T-helper 1 cell (primary cell): ENCODE data around the gene CCDC134.

Experiments
- DNase-seq, 5 donors: peaks; one replicate each; pipeline ENCODE4 v3.0.0-alpha.2; 2012 to 2020
- total RNA-seq, 4 donors: gene quantifications; one replicate each; lab custom pipeline; 2026; lab: John Stamatoyannopoulos, UW

Gene CCDC134
- total RNA-seq: 25.6 to 46.3 (median 36.7) reads per million in 4 donors

DNA sequence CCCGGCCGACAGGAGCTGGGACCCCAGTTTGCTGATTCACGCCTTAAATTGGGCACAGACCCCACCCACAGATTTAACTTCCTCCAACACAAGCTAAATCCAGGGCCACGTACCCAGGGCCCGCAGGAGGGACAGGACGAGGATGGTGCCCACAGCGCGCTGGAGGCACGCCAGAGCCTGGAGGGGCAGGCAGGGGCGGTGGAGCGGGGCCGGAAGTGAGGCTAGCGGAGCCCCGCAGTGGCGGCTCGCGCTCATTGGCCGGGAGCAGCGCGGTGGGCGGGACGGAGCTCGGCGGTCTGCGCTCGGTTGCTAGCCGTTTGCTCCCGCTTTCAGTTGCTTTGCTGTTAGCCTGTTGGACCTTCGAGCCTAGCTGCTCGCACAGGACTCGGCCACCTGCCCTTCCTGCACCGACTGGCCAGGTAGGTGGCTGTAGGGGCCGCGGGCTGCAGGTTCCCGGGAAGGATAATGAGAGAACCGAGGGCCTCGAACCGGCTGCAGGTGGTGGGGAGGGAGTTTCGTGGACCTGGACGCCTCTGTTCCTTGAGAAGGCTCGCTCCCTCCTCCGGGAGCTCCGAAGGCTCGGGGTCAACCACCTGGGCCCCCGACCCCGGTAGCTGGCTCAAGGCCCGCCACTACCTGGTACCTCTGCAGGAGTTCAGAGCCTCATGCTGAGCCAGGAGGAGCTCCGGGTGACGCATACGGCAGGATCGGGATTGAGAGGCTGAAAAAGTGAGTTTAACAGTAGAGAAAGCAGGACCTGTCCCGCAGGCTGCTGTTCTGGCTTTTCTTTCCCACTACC lies at the start of gene CCDC134:
Gene CCDC134, plus strand, starts transcription at position 332 of the 799 bp plus-strand sequence. CDS start 8,212 bp downstream, outside the sequence.
- DNase-seq: peak; percentile 80 to 92 (median 84)

DNA sequence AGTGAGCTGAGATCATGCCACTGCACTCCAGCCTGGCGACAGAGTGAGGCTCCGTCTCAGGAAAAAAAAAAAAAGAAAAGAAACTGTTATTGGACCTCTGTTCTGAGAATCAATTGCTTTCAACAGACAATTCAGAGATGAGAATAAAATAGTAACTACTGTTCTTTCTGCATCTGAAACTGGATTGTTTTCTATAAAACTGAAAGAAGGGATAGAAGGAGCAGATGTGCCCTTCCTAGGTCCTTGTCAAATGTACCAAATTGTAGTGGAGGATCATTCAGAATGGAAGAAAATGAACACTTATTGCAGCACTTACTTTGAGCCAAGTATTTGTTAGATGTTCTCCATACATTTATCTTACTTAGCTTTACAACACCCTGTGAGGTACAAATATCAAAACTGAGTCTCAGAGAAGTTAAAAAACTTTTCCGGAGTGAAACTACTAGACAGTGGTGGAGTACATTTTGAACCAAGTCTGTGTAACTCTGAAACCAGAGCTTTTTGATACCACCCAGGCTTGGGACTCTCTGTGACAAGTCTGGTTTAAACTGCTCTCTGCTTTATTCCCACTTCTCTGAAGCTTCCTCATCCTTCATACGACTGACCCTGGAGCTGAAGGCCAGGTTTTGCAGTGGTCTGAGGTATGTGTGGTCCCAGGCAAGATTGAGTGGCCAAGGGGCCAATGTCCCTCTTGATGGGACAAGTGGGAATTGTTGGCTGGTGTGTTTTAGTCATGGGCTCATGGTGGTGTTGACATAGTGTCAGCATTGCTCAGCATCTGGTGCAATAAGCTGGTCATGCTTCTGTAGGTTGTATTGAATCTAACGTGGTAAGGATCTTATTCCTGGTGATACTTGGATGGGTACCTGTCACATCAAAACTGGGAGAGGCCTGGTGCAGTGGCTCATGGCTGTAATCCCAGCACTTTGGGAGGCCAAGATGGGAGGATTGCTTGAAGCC lies 48.2 kb upstream of the CCDC134 start:
- peak in 1 of 5 donors; percentile 53 for DNase-seq

DNA sequence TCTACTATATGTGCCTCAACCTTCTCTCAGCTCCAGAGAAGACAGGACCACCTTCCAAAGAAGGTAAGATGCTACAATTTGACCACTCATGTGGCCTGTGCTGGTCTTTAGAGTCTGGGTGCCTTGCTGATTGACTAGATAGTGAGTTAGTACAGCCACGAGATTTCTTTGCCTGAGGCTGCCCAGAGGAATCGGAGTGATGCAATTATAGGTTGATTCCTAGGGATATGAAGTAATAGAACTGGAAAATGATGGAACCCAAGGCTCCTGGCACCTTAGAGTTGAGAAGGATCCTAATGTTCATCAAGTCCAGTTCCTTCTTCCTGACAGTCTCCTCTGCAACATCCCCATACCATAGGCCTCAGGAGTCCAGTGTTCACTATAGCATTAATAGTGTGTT lies 46.5 kb upstream of the CCDC134 start:
- no peak for DNase-seq

DNA sequence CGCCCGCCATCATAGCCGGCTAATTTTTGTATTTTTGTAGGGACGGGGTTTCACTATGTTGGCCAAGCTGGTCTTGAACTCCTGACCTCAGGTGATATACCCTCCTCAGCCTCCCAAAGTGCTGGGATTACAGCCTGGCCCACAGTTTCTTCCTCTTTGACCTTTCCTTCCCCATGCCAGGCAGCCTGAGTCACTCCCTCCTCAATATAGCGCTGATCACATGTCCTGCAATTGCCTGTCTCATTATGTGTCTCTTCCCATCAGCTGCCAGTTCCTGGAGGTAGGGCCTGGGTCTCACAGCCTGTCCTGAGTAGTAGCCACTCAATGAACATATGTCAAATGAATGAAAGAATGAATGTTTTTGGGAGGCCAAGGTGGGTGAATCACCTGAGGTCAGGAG lies 43.0 kb upstream of the CCDC134 start:
- DNase-seq: no peak

DNA sequence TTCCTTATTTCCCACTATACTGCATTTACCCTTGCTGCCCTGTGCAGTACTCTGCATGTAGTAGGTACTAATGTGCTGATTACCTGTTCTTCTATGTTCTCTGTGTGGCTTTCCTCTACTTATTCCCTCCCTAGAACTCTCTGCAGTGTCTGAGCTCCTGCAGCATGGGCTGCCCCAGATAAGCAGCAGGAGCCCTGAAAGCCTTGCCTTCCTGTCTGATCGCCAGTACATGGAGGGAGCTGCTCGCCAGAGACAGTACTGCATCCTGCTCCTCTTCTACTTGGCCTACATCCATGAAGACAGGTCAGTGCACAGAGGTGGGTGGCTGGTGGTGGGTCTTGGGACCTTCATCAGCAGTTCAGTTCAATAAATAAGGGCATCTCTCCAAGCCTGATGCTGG lies 42.2 kb upstream of the CCDC134 start:
- no peak for DNase-seq

DNA sequence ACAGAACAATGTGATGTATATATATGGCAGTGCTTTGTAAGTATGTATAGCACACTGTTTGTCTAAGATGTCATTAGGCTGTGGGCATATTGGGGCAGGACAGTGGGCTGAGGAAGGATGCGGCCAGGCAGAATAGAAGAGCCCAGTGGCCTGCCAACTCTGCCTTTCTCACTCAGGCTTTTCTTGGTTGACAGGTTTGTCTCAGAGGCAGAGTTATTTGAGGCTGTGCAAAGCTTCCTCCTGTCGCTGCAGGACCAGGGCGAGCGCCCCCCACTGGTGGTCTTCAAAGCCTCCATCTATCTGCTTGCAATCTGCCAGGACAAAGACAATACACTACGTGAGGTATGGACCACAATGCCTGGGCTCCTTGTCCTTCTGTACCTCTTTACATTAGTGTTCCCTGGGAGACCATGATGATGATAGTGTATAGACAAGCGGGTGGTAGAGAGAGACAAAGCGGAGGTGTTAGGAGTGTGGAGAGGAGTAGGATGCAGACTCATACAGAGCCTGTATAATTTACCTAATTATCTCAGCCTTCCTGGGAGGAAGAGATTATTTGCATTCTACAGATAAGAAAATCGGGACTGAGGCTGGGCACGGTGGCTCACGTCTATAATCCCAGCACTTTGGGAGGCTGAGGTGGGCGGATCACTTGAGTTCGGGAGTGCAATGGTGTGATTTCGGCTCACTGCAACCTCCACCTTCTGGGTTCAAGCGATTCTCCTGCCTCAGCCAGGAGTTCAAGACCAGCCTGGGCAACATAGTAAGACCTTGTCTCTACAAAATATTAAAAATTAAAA lies 37.3 kb upstream of the CCDC134 start:
- DNase-seq: peak in 2 of 5 donors; percentile 7 to 45

DNA sequence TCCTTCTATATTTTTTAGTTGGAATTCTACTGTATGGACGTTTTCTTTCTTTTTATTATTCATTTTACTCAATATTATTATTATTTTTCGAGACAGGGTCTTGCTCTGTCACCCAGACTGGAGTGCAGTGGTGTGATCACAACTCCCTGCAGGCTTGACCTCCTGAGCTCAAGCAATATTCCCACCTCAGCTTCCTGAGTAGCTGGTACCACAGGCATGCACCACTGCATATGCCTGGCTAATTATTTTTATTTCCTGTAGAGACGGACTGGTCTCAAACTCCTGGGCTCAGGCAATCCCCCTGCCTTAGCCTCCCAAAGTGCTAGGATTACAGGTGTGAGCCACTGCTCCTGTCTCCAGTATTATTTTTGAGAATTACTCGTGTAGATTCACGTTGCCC lies 34.0 kb upstream of the CCDC134 start:
- DNase-seq: no peak

DNA sequence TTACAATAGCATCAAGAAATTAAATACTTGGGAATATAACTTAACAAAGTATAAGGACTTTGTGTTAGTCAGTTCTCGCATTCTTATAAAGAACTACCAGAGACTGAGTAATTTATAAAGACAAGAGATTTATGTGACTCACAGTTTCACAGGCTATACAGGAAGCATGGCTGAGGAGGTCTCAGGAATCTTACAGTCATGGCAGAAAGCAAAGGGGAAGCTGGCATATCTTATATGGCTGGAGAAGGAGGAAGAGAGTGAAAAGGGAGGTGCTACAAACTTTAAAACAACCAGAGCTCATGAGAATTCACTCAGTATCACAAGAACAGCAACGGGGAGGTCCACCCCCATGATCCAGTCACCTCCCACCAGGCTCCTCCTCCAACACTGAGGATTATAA lies 32.0 kb upstream of the CCDC134 start:
- no peak for DNase-seq

DNA sequence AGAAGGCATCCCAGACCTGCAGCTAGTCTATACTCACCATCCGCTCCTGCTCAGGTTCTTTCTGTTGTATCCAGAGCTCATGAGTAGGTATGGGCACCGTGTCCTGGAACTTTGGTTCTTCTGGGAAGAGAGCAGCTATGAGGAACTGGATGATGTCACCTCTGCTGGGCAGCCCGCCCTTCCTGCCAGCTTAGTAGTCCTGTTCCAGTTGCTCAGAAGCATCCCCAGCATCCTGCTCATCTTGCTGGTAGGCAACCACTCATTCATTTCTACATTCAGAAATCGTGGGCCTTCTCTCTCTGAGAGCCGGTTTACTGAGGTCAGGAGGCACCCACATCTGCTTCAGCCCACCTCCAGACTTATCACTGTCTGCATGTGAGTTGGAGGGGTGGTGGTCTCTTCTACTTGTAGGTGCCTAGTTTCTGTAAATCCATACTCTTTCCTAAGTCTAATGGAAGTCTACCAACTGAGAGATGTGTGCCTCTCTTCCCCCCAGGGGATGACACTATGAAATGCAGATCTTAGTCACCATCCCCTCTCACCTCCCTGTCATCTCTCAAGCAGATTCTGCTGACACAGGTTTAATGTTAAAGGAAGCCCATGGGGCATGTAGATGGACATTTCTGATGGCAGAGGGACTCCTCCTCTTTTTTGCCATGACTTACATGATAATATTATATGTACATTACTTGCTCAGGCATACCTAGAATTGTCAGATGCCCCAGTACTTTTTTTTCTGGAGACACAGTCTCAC lies 29.6 kb upstream of the CCDC134 start:
- DNase-seq: peak in 1 of 5 donors; percentile 22

DNA sequence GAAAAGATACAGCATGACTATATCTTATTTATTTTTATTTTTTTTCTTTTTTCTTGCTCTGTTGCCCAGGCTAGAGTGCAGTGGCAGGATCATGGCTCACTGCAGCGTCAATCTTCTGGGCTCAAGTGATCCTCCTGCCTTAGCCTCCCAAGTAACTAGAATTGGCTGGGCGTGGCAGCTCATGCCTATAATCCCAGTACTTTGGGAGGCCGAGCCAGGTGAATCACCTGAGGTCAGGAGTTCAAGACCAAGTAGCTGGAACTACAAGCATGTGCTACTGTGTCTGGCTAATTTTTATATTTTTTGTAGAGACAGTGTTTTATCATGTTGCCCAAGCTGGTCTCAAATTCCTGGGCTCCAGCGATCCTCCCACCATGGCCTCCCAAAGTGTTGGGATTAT lies 28.3 kb upstream of the CCDC134 start:
- DNase-seq: no peak

DNA sequence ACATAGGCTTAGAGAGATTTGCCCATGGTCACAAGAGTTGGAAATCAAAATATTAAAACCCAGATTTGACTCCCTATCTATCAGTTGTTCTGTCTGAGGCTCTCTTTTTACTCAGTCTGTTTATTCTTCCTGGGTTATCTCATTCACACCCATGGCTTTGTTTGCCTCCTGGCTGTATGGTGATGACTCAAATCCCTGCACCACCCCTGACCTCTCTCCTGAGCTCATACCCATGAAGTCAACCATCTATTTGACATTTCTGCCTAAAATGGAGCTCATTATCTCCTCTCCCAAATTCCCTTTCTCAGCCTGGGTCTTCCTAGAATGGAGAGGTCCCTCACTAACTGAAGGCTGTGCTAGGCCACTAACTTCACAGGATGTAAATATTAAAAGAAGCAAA lies 27.8 kb upstream of the CCDC134 start:
- no peak for DNase-seq

DNA sequence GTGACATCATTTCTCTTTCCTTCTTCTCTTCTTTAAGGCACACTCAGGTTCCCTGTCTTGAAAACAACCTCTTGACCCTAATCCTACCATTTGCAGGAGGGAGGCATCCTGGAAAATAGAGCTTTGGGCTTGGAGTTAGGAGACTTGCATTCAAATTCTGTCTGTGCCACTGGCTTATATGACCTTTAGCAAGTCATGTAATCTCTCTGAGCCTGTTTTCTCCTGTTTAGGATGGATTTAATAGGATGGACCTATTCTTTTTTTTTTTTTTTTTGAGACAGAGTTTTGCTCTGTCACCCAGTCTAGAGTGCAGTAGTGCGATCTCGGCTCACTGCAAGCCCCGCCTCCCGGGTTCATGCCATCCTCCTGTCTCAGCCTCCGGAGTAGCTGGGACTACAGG lies 25.1 kb upstream of the CCDC134 start:
- DNase-seq: no peak

DNA sequence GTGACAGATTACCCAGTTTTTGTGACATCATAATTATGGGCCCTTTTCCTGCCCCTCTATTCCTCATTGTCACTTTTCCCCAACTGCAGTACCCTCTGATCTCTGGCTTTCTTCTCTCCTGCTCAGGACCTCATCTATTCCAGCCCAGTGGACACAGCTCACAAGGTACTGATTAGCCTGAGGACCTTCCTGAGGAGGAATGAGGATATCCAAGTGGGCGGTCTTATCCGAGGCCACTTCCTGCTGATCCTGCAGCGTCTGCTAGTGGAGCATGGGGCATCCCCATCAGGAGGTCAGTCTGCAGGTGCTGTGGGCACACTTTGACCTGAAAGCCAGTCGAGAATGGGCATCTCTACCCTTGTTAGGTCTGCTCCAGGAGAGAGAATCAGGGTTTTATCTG lies 24.5 kb upstream of the CCDC134 start:
- no peak for DNase-seq

DNA sequence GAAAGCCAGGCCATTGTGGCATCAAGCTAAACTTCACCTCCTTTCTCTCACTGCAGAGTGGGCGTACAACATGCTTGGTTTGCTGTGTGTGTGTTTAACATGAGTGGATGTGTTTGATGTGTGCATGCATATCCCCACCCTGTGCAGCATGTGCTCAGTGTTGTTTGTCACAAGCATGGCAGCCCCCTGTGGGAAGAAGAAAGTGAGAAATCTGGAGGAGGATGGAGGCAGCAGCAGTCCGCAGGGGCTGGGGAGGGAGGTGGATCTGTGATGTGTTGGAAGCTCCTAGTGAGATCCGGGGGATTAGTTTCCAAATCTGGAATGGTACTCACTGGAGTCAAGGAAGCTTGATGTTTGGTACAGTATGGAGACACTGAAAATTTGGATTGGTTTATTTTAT lies 24.1 kb upstream of the CCDC134 start:
- DNase-seq: no peak

DNA sequence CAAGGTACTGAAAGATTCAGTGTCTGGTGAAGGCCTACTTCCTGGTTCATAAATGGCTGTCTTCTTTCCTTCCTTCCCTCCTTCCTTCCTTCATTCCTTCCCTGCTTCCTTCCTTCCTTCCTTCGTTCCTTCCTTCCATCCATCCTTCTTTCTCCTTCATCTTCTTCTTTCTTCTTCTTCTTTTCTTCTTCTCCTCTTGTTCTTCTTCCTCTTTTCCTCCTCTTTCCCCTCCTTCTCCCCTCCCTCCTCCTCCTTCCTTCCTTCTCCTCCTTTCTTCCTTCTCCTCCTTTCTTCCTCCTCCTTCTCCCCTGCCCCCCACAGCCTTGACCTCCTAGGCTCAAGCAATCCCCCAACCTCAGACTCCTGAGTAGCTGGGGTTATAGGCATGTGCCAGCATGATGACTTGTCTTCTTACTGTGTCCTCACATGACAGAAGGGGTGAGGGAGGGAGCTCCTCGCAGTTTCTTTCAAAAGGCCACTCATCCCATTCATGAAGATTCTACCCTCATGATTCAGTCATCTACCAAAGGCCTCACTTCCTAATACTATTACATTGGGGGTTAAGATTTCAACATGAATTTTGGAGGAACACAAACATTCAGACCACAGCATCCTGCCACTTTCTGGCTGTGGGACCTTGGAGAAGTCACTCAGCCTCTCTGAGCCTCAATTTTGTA lies 22.6 kb upstream of the CCDC134 start:
- no peak for DNase-seq

DNA sequence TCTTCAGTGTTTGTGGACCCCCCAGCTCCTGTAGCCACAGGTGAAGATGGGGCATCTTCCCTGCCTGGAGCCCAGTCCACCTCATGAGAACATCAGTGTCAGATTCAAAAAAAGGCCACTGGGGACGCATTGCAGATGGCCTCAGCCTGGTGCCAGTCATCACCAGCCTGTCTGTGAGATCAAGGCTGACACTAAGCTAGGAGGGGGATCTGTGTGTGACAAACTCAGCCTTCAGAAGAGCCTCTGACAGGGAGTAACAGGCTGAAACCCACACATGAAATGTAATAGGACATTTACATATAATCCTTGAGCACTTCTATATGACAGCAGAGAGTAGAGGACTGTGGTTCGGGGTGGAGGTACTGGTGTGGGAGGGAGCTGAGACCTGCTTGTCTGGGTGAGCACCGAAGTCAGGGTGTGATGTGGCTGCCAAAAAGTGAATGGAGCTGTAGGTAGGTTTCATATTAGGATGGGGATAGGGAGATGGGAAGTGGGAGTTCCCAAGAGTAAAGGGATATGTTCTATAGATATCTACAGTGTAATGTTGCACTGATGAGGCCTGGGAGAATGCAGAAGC lies 20.5 kb upstream of the CCDC134 start:
- no peak for DNase-seq

DNA sequence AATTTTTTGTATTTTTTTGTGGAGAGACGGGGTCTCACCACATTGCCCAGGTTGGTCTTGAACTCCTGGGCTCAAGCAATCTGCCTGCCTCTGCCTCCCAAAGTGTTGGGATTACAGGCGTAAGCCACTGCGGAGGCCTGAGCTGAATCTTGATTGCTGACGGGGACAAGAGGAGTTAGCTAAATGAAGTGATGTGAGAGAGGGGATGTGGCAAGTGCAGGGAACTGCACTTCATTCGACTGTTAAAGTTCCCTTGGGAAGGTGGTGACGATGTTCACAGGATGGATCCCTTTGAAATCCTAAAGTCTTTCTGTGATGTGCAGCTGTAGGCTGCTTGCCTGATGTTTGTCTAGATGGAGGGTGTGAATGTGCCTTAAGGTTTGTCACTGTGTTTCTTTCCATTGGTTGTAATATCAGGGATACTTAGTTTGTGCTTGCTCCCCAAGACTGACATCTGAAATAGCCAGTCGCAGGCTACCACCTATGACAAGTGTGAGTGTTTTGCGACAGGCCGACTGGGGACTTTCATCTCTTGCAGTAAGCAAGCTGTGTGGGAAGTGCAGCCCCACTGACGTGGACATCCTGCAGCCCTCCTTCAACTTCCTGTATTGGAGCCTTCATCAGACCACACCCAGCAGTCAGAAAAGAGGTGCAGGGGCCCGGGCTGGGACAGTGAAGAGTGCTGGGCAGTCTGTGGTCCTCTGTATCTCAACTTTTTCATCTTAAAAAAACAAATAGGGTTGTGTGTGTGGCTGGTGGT lies 19.6 kb upstream of the CCDC134 start:
- DNase-seq: peak; percentile 81 to 98 (median 84)

DNA sequence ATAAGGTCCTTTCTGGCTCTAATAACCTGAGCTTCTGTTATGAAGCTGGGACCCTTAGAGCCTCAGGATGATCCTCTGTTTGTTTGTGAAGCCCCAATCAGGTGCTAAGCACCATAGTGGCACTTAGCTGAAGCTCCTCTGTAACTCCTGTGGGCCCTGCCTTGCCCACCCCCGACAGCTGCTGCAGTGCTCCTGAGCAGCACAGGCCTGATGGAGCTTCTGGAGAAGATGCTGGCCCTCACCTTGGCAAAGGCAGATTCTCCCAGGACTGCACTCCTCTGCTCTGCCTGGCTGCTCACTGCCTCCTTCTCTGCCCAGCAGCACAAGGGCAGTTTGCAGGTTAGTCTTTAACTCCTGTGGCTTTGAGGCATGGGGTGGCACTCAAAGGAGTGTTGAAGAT lies 19.0 kb upstream of the CCDC134 start:
- no peak for DNase-seq

DNA sequence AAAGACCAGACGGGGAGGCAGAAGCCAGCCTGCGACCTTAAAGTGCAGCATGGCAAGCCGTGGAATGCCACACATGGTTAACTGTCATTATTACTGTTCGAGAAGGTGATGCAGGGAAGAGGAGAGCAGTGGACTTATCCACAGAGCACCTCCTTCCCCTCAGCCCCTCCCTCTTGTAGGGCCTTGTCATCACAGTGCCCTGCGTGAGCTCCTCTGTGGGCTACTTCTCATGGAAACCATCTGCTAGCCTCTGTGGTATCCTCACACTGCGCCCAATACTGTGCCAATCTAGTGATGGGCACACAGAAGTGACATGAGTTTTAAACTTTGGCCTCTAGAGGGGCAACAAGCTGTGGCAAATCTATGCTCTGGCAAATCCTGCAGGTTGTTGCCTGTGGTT lies 18.2 kb upstream of the CCDC134 start:
- peak in 1 of 5 donors; percentile 57 for DNase-seq

DNA sequence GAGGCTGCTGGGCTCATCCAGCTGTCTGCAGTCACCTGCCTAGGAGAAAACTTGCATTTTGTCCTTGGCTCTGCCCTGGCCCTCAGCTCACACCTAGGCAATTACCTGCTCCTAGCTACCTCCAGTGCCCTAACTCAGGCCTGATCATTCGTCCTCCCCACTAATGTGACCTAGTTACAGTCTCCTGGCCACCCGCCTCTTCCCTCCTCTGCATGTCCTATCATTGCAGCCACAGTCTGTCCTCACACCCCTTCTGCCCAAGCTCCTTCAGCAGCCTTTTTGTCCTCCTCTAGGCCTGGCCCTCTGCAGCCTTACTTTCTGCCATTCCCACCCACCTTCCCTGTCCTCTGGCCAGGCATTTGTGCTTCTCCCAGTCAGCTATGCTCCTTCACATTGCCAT lies 17.7 kb upstream of the CCDC134 start:
- no peak for DNase-seq
